Kidney glomerular epithelial cell (primary cell): ENCODE data around the gene FER1L5.
"Not testable (repeated sequence)": the region's sequence is repeated elsewhere in the genome, so short reads cannot be mapped to it uniquely, and the experiment has no call there.

Experiments
- DNase-seq: peaks from one replicate; lab custom pipeline; 2025; lab: John Stamatoyannopoulos, UW

The FER1L5 gene

GRCh38 chr2:96636551-96637171 is 5.9 kb upstream of the FER1L5 start:
- DNase-seq, result no peak

- peak; percentile 64 for DNase-seq
Measured at GRCh38 chr2:96637385-96638143, 5.0 kb upstream of the FER1L5 start.

- peak; percentile 87 for DNase-seq
Measured at GRCh38 chr2:96638144-96639121, 4.1 kb upstream of the FER1L5 start, which contains the start of gene KANSL3. Gene KANSL3 (minus strand): TSS chr2:96638312. CDS start chr2:96637135, 1,177 bp downstream.

- DNase-seq, result no peak
Measured at GRCh38 chr2:96647681-96648080, 5.1 kb downstream of the FER1L5 start.

GRCh38 chr2:96648306-96648930 is 5.9 kb downstream of the FER1L5 start:
- DNase-seq, result no peak

GRCh38 chr2:96649342-96649741 is 6.8 kb downstream of the FER1L5 start:
- no peak for DNase-seq

- DNase-seq, result no peak
Measured at GRCh38 chr2:96651793-96652192, 9.2 kb downstream of the FER1L5 start.

- not testable (repeated sequence) for DNase-seq
Measured at GRCh38 chr2:96654791-96655190, 12.2 kb downstream of the FER1L5 start.

- no peak for DNase-seq
Measured at GRCh38 chr2:96655526-96655925, 13.0 kb downstream of the FER1L5 start.

GRCh38 chr2:96656540-96656939 is 14.0 kb downstream of the FER1L5 start:
- DNase-seq, result no peak

- DNase-seq, result no peak
Measured at GRCh38 chr2:96661324-96661723, 18.8 kb downstream of the FER1L5 start.

GRCh38 chr2:96662360-96662759 is 19.8 kb downstream of the FER1L5 start:
- no peak for DNase-seq

GRCh38 chr2:96663177-96663576 is 20.6 kb downstream of the FER1L5 start:
- no peak for DNase-seq

GRCh38 chr2:96663829-96664228 is 21.3 kb downstream of the FER1L5 start:
- DNase-seq, result no peak

GRCh38 chr2:96664366-96664925 is 21.9 kb downstream of the FER1L5 start:
- no peak for DNase-seq

- peak; percentile 98 for DNase-seq
Measured at GRCh38 chr2:96665083-96665569, 22.6 kb downstream of the FER1L5 start.

GRCh38 chr2:96665717-96666116 is 23.2 kb downstream of the FER1L5 start:
- DNase-seq, result not testable (repeated sequence)

- no peak for DNase-seq
Measured at GRCh38 chr2:96668771-96669170, 26.2 kb downstream of the FER1L5 start.

- no peak for DNase-seq
Measured at GRCh38 chr2:96669539-96670215, 27.1 kb downstream of the FER1L5 start.

GRCh38 chr2:96679848-96680247 is 37.3 kb downstream of the FER1L5 start:
- DNase-seq, result no peak
